H1 (cell line): Measurements from ENCODE around the gene C17orf113. TPM values are rescaled to one million over a fixed set of nuclear protein-coding genes. Genes with fewer than 3 reads are reported as not detected.

Experiments used
- CTCF ChIA-PET: fragments of 300-600 bp; sonication (Branson Sonifier 250); formaldehyde crosslinking; loops from one replicate; lab custom pipeline; 2021; ENCODE audit not compliant: partially characterized antibody; lab: Charles Lee
- POLR2A ChIA-PET: fragments of 300-600 bp; sonication (Branson Sonifier 250); formaldehyde crosslinking; loops from one replicate; lab custom pipeline; 2021; ENCODE audit warnings: inconsistent platforms; ENCODE audit not compliant: partially characterized antibody; lab: Charles Lee
- DNase-seq, 2 experiments: peaks; one replicate each; pipeline versions ENCODE4 v3.0.0 to v3.0.0-alpha.2; 2010 to 2022; ENCODE audit warnings: low spot score in 2 of 2, low read depth in 1 of 2, mixed read lengths in 1 of 2
- FAIRE-seq: peaks from 2 replicates; lab custom pipeline; 2011; peaks lifted over from hg19 to GRCh38; lab: Jason Lieb, UNC
- H2AFZ ChIP-seq: 2 replicates; pipeline ENCODE4 v1.8.1; 2012; ENCODE audit warnings: low read length, inconsistent platforms
- H2AK5ac ChIP-seq: 2 replicates; pipeline ENCODE4 v1.6.1; 2013; ENCODE audit warnings: low read depth, low read length
- H2BK120ac ChIP-seq: replicated peaks from 2 replicates; pipeline ENCODE3; 2013; ENCODE audit warnings: low read depth, low read length, inconsistent platforms
- H2BK12ac ChIP-seq: 2 replicates; pipeline ENCODE4 v1.6.1; 2013; ENCODE audit warnings: low read depth, low read length
- H2BK15ac ChIP-seq: 2 replicates; pipeline ENCODE4 v1.6.1; 2013; ENCODE audit warnings: low read length
- H2BK20ac ChIP-seq: 2 replicates; pipeline ENCODE4 v1.6.1; 2013; ENCODE audit warnings: low read length
- H2BK5ac ChIP-seq: 2 replicates; pipeline ENCODE4 v1.6.1; 2013; ENCODE audit warnings: low read depth, low read length
- H3K14ac ChIP-seq: 2 replicates; pipeline ENCODE4 v1.6.1; 2013; ENCODE audit warnings: inconsistent platforms; ENCODE audit not compliant: insufficient read length
- H3K18ac ChIP-seq: 2 replicates; pipeline ENCODE4 v1.6.1; 2013; ENCODE audit warnings: low read length; ENCODE audit errors: extremely low read depth
- H3K23ac ChIP-seq: 2 replicates; pipeline ENCODE4 v1.6.1; 2013; ENCODE audit warnings: inconsistent platforms; ENCODE audit not compliant: insufficient read length
- H3K23me2 ChIP-seq: 2 replicates; pipeline ENCODE4 v1.6.1; 2013; ENCODE audit warnings: low read depth, low read length
- H3K27ac ChIP-seq: 2 replicates; pipeline ENCODE4 v1.6.1; 2011; ENCODE audit warnings: low read depth, low read length, inconsistent platforms
- H3K27me3 ChIP-seq, 4 experiments: replicated peaks in 1 of 4; 1 replicate in 1 of 4; 2 replicates in 3 of 4; pipeline versions ENCODE4 v1.6.1 to v1.8.1; 2011 to 2013; ENCODE audit warnings: low read length in 3 of 4, mild to moderate bottlenecking in 3 of 4, inconsistent platforms in 2 of 4, mixed read lengths in 2 of 4, moderate library complexity in 1 of 4; ENCODE audit not compliant: control insufficient read depth in 3 of 4, insufficient read depth in 3 of 4; ENCODE audit errors: extremely low read depth in 1 of 4
- H3K36me3 ChIP-seq, 4 experiments: 2 replicates each; pipeline versions ENCODE4 v1.6.1 to v1.8.1; 2011 to 2013; ENCODE audit warnings: mild to moderate bottlenecking in 4 of 4, low read length in 3 of 4, moderate library complexity in 2 of 4, control low read depth in 1 of 4, inconsistent platforms in 1 of 4; ENCODE audit not compliant: insufficient read depth in 4 of 4, control insufficient read depth in 2 of 4
- H3K4ac ChIP-seq: replicated peaks from 2 replicates; pipeline ENCODE3; 2013; ENCODE audit warnings: low read length, low read depth, mixed read lengths, inconsistent platforms; ENCODE audit not compliant: insufficient read length
- H3K4me1 ChIP-seq, 4 experiments: replicated peaks in 1 of 4; 1 replicate in 1 of 4; 2 replicates in 3 of 4; pipeline versions ENCODE4 v1.6.1 to v1.8.1; 2011 to 2013; ENCODE audit warnings: low read length in 3 of 4, inconsistent platforms in 2 of 4, mixed read lengths in 1 of 4; ENCODE audit not compliant: insufficient read depth in 4 of 4, control insufficient read depth in 3 of 4
- H3K4me2 ChIP-seq, 2 experiments: 2 replicates each; pipeline versions ENCODE4 v1.6.1 to v1.8.1; 2011 to 2013; ENCODE audit warnings: low read depth in 2 of 2, low read length in 2 of 2, control low read depth in 1 of 2, inconsistent platforms in 1 of 2, mild to moderate bottlenecking in 1 of 2; ENCODE audit not compliant: insufficient read depth in 1 of 2
- H3K4me3 ChIP-seq, 4 experiments: fragments of 200-600, 300-600 bp in 1 of 4; sonication (generic), shearing (Covaris generic), sonication (Bioruptor Twin) in 1 of 4; 2 replicates each; pipeline versions ENCODE4 v1.5.1 to v1.8.1; 2011 to 2016; ENCODE audit warnings: low read length in 4 of 4, low read depth in 3 of 4, control low read depth in 2 of 4, inconsistent platforms in 2 of 4, mild to moderate bottlenecking in 2 of 4, mixed read lengths in 1 of 4, moderate library complexity in 1 of 4; ENCODE audit not compliant: insufficient read depth in 2 of 4; ENCODE audit errors: extremely low read depth in 1 of 4
- H3K56ac ChIP-seq: replicated peaks from 2 replicates; pipeline ENCODE3; 2013; ENCODE audit warnings: low read depth, mild to moderate bottlenecking, mixed read lengths, low read length, inconsistent platforms; ENCODE audit not compliant: insufficient read length
- H3K79me1 ChIP-seq: 2 replicates; pipeline ENCODE4 v1.6.1; 2013; ENCODE audit warnings: low read depth, low read length, control low read depth
- H3K79me2 ChIP-seq, 2 experiments: 2 replicates each; pipeline versions ENCODE4 v1.6.1 to v1.8.1; 2012 to 2013; ENCODE audit warnings: low read length in 2 of 2, mild to moderate bottlenecking in 2 of 2, inconsistent platforms in 1 of 2; ENCODE audit not compliant: insufficient read depth in 2 of 2, control insufficient read depth in 1 of 2
- H3K9ac ChIP-seq, 4 experiments: replicated peaks in 1 of 4; 1 replicate in 1 of 4; 2 replicates in 3 of 4; pipeline versions ENCODE4 v1.6.1 to v1.8.1; 2011 to 2013; ENCODE audit warnings: low read depth in 3 of 4, low read length in 3 of 4, control low read depth in 2 of 4, mild to moderate bottlenecking in 2 of 4, moderate library complexity in 2 of 4, inconsistent platforms in 1 of 4; ENCODE audit errors: extremely low read depth in 1 of 4
- H3K9me3 ChIP-seq, 2 experiments: 2 replicates each; pipeline versions ENCODE4 v1.6.1 to v1.8.1; 2012 to 2013; ENCODE audit warnings: mild to moderate bottlenecking in 2 of 2, moderate library complexity in 2 of 2, control low read depth in 1 of 2, inconsistent platforms in 1 of 2, low read depth in 1 of 2, low read length in 1 of 2, mixed read lengths in 1 of 2; ENCODE audit not compliant: insufficient read depth in 2 of 2
- H4K20me1 ChIP-seq, 2 experiments: replicated peaks in 1 of 2; 2 replicates each; pipeline versions ENCODE3 to v1.8.1; 2011 to 2013; ENCODE audit warnings: inconsistent platforms in 2 of 2, low read length in 2 of 2, mild to moderate bottlenecking in 1 of 2; ENCODE audit not compliant: insufficient read depth in 2 of 2, control insufficient read depth in 1 of 2
- H4K5ac ChIP-seq: 2 replicates; pipeline ENCODE4 v1.6.1; 2013; ENCODE audit warnings: low read length, low read depth, mixed read lengths, inconsistent platforms; ENCODE audit not compliant: insufficient read length
- H4K8ac ChIP-seq: 2 replicates; pipeline ENCODE4 v1.8.0; 2013; ENCODE audit warnings: mild to moderate bottlenecking, moderate library complexity, low read length, inconsistent platforms; ENCODE audit not compliant: insufficient read depth; ENCODE audit errors: extremely low read depth
- H4K91ac ChIP-seq: replicated peaks from 2 replicates; pipeline ENCODE3; 2013; ENCODE audit warnings: low read length, mixed read lengths, inconsistent platforms; ENCODE audit not compliant: insufficient read length
- ASH2L ChIP-seq: fragments of 200-600, 300-600 bp; sonication (generic); IDR thresholded peaks from one replicate; pipeline ENCODE4 v1.7.1; 2017; ENCODE audit warnings: low read length
- CHD2 ChIP-seq: IDR thresholded peaks from 2 replicates; pipeline ENCODE4 v1.6.1; 2012; ENCODE audit warnings: low read length, improper control_type of control experiment
- EP300 ChIP-seq, 2 experiments: IDR thresholded peaks; 1 replicate in 1 of 2; 2 replicates in 1 of 2; pipeline ENCODE4 v1.6.1; 2011 to 2012; ENCODE audit warnings: low read depth in 2 of 2, low read length in 2 of 2, mild to moderate bottlenecking in 2 of 2, borderline replicate concordance in 1 of 2, inconsistent platforms in 1 of 2, moderate library complexity in 1 of 2
- HDAC2 ChIP-seq, 2 experiments: fragments of 300-600 bp in 1 of 2; sonication (generic) in 1 of 2; IDR thresholded peaks; 2 replicates each; pipeline ENCODE4 v1.6.1; 2011 to 2012; ENCODE audit warnings: low read depth in 2 of 2, low read length in 2 of 2, mild to moderate bottlenecking in 2 of 2, moderate library complexity in 2 of 2, borderline replicate concordance in 1 of 2, inconsistent platforms in 1 of 2
- POLR2A ChIP-seq, 2 experiments: IDR thresholded peaks; 1 replicate in 1 of 2; 2 replicates in 1 of 2; pipeline ENCODE4 v1.6.1; 2011; ENCODE audit warnings: low read depth in 2 of 2, low read length in 2 of 2, mild to moderate bottlenecking in 2 of 2; ENCODE audit errors: control extremely low read depth in 1 of 2
- POU5F1 ChIP-seq: IDR thresholded peaks from 2 replicates; pipeline ENCODE4 v1.6.1; 2011; ENCODE audit warnings: low read depth, mild to moderate bottlenecking, low read length, moderate library complexity
- RNF2 ChIP-seq: fragments of 200-900, 300-1000 bp; sonication (generic); IDR thresholded peaks from 2 replicates; pipeline ENCODE4 v1.7.1; 2016; ENCODE audit warnings: borderline replicate concordance, low read depth, mild to moderate bottlenecking, antibody characterized with exemption, low read length; ENCODE audit not compliant: poor library complexity, severe bottlenecking; ENCODE audit errors: missing control alignments
- SAP30 ChIP-seq: fragments of 300-600 bp; sonication (generic); IDR thresholded peaks from 2 replicates; pipeline ENCODE4 v1.7.1; 2012; ENCODE audit warnings: low read length, moderate library complexity, mild to moderate bottlenecking, inconsistent platforms; ENCODE audit not compliant: insufficient read depth, insufficient replicate concordance
- TAF1 ChIP-seq: IDR thresholded peaks from 2 replicates; pipeline ENCODE4 v1.6.1; 2011; ENCODE audit warnings: mild to moderate bottlenecking, low read depth, low read length
- WGBS, 2 experiments: shearing (Covaris generic) in 1 of 2; methylation state at CpG; one replicate each; pipeline versions ENCODE4 v1.1.6 to v1.1.7; 2013 to 2015; ENCODE audit warnings: low lambda C conversion rate in 2 of 2, mixed read lengths in 2 of 2, inconsistent platforms in 1 of 2, low coverage in 1 of 2, missing lambda C conversion rate in 1 of 2; ENCODE audit not compliant: insufficient replicate concordance in 2 of 2, insufficient coverage in 1 of 2, insufficient read length in 1 of 2; ENCODE audit errors: extremely low coverage in 1 of 2, missing lambda C conversion rate in 1 of 2; 5-methylcytosine and 5-hydroxymethylcytosine counted together
- polyA plus RNA-seq, 7 experiments: library from polyadenylated mRNA; depleted of rRNA in 3 of 7; stranded (reverse) in 5 of 7; unstranded in 2 of 7; fragments of >200 nt in 5 of 7; fragments of 200-250 nt in 2 of 7; gene quantifications; 1 replicate in 5 of 7; 2 replicates in 1 of 7; 4 replicates in 1 of 7; pipeline versions ENCODE4 v1.2.1 to v1.2.3, GENCODE V29; 2011 to 2013; ENCODE audit warnings: missing spikeins in 2 of 7, mixed read lengths in 2 of 7
- total RNA-seq: library from RNA; stranded (reverse); fragmentation: NEBNext Ultra II Directional; extraction: Animal tissue kit (Norgen Biotek cat#: 25700); gene quantifications from 2 replicates; pipeline ENCODE4 v1.2.1, GENCODE V29; 2021
- TF ChIP-seq, protein P1 (sequence below): IDR thresholded peaks from 2 replicates; pipeline ENCODE4 v1.6.1; 2011; ENCODE audit warnings: low read length, improper control_type of control experiment
- TF ChIP-seq, protein P2 (sequence below): IDR thresholded peaks from 2 replicates; pipeline ENCODE4 v1.6.1; 2011; ENCODE audit warnings: low read depth, mild to moderate bottlenecking, low read length; ENCODE audit not compliant: insufficient read depth

C17orf113 gene
- total and polyA plus RNA-seq, 2 of the 8 experiments (the other 6 are each of a cell fraction or from before 2014, with no cell fraction given), result 1.0 to 1.4 TPM

DNA sequence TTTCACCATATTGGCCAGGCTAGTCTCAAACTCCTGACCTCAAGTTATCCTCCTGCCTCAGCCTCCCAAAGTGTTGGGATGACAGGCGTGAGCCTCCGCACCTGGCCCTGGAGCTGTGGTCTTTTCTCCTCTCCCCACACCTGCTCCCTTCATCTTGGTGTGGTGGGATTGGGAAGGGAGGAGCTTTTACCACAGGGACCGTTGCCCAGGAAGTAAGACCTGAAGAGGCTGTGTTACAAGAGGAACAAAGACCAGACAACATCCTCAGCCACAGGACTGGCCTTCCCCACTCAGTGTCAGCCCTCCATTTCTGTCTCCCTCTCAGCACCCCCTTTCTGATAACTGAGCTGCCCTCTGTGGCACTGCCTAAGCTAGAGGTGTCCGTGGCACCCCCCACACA, 9.4 kb upstream of the C17orf113 start:
- Histone ChIP-seq H3K18ac (no peak overlapping the region), H4K20me1 (no peaks in the 10 kb centered on the region), H4K91ac (no peak overlapping the region), H3K27ac (no peak overlapping the region), H3K79me2 (no peaks in the 10 kb centered on the region), H3K56ac (no peak overlapping the region), H2BK5ac (no peak overlapping the region; the same call in 1 of the 2 replicates), H3K14ac (no peak overlapping the region), H3K36me3 (no peaks in the 10 kb centered on the region), H3K4me2 (no peak overlapping the region), H4K8ac (no peak overlapping the region), H2BK20ac (no peak overlapping the region), H3K9ac (no peak overlapping the region), H2BK120ac (no peak overlapping the region), H2AK5ac (no peak overlapping the region), H3K79me1 (no peaks in the 10 kb centered on the region), H4K5ac (no peak overlapping the region), H2BK15ac (no peak overlapping the region), H2AFZ (no peak overlapping the region), H3K9me3 (no peaks in the 10 kb centered on the region), H3K27me3 (no peaks in the 10 kb centered on the region), H3K23me2 (no peaks in the 10 kb centered on the region; the same call in 1 of the 2 replicates), H3K4me1 (peaks cover 0 to 18% (median 7%) of the 10 kb centered on the region in 4 experiments; a peak in 6 of 7 replicates), H3K23ac (no peak overlapping the region), H3K4me3 (no peak overlapping the region), H3K4ac (no peak overlapping the region), H2BK12ac (no peak overlapping the region)
- ChIA-PET CTCF (interaction anchor here (0.6 to 17.0 kb wide), 13 partner anchors 7 to 96 kb away, joined by 3 to 381 read pairs (median 7); partner anchors contain the start of genes DHX58, HSPB9, KAT2A and ZNF385C), POLR2A (interaction anchor here (1.6 kb wide), 1 partner anchor 371 kb away, joined by 3 read pairs; the partner anchor contains the start of gene EIF1)
- no peak for FAIRE-seq
- WGBS, 2 experiments, result 83% methylated on average over 4 of the region's 4 CpGs; no CpG with 5 or more reads in 1 of the 2 experiments
- DNase-seq, result no peak
- no peak for TF ChIP-seq SAP30
- TF ChIP-seq POU5F1, result no peak
- TF ChIP-seq, protein P1, sequence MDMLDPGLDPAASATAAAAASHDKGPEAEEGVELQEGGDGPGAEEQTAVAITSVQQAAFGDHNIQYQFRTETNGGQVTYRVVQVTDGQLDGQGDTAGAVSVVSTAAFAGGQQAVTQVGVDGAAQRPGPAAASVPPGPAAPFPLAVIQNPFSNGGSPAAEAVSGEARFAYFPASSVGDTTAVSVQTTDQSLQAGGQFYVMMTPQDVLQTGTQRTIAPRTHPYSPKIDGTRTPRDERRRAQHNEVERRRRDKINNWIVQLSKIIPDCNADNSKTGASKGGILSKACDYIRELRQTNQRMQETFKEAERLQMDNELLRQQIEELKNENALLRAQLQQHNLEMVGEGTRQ, result no peak
- no peak for TF ChIP-seq HDAC2 (IDR thresholded peaks at IDR 0.05; ENCODE audit: borderline replicate concordance in 1 of 2, low read depth in 2 of 2, low read length in 2 of 2)
- no peak for TF ChIP-seq POLR2A (IDR thresholded peaks at IDR 0.05; ENCODE audit: control extremely low read depth in 1 of 2, low read depth in 2 of 2, low read length in 2 of 2)
- no peak for TF ChIP-seq CHD2
- TF ChIP-seq EP300 (IDR thresholded peaks at IDR 0.05; ENCODE audit: borderline replicate concordance in 1 of 2, low read depth in 2 of 2, low read length in 2 of 2), result no peak
- no peak for TF ChIP-seq ASH2L
- TF ChIP-seq RNF2, result no peak
- TF ChIP-seq TAF1, result no peak
- TF ChIP-seq, protein P2, sequence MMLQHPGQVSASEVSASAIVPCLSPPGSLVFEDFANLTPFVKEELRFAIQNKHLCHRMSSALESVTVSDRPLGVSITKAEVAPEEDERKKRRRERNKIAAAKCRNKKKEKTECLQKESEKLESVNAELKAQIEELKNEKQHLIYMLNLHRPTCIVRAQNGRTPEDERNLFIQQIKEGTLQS, result no peak
